Measurements from ENCODE around the gene FKBP14. TPM values are rescaled to one million over a fixed set of nuclear protein-coding genes. Genes with fewer than 3 reads are reported as not detected.
"Not testable (repeated sequence)": the region's sequence is repeated elsewhere in the genome, so short reads cannot be mapped to it uniquely, and the experiment has no call there.

FKBP14 gene
- polyA plus RNA-seq, 10 donors, result 18.7 to 40.1 (median 32.4) TPM

GRCh38 chr7:29965030-29965429 lies 61.5 kb downstream of the FKBP14 start:
- no peak for DNase-seq

- no peak for DNase-seq
These were observed 64.5 kb downstream of the FKBP14 start for GRCh38 chr7:29962035-29962434.

- DNase-seq, result not testable (repeated sequence)
These were observed 64.9 kb downstream of the FKBP14 start for GRCh38 chr7:29961611-29962010.

Other genes with a start within 250 kb of the FKBP14 start
- gene WIPF3, start 220.2 kb downstream of the FKBP14 start, polyA plus RNA-seq (ENCODE audit: insufficient read length in 10 of 10), result 10 to 100 TPM; 14.8 to 36.0 (median 18.6) TPM
- 10 to 100 TPM; 30.2 to 45.0 (median 36.2) TPM for gene SCRN1, start 36.9 kb downstream of the FKBP14 start, polyA plus RNA-seq (ENCODE audit: insufficient read length in 10 of 10)
- gene PLEKHA8, start 1.7 kb upstream of the FKBP14 start, polyA plus RNA-seq (ENCODE audit: insufficient read length in 10 of 10), result 10 to 100 TPM; 10.6 to 16.2 (median 12.4) TPM
- 100 to 1,000 TPM in 2 of 10 donors, 10 to 100 TPM in 8; 62.4 to 120 (median 79.2) TPM for gene MTURN, start 108.3 kb upstream of the FKBP14 start, polyA plus RNA-seq (ENCODE audit: insufficient read length in 10 of 10)

Data from muscle of back (tissue), 11 donors.